GM21723 (cell line): Measurements from ENCODE around the gene HERC2.

Source experiments
- ATAC-seq: cut with Tn5 transposase; IDR thresholded peaks from one replicate; pipeline ENCODE4 v1.9.1; 2021; ENCODE audit warnings: mild to moderate bottlenecking, moderate library complexity; ENCODE audit not compliant: unreplicated experiment

The HERC2 gene

DNA sequence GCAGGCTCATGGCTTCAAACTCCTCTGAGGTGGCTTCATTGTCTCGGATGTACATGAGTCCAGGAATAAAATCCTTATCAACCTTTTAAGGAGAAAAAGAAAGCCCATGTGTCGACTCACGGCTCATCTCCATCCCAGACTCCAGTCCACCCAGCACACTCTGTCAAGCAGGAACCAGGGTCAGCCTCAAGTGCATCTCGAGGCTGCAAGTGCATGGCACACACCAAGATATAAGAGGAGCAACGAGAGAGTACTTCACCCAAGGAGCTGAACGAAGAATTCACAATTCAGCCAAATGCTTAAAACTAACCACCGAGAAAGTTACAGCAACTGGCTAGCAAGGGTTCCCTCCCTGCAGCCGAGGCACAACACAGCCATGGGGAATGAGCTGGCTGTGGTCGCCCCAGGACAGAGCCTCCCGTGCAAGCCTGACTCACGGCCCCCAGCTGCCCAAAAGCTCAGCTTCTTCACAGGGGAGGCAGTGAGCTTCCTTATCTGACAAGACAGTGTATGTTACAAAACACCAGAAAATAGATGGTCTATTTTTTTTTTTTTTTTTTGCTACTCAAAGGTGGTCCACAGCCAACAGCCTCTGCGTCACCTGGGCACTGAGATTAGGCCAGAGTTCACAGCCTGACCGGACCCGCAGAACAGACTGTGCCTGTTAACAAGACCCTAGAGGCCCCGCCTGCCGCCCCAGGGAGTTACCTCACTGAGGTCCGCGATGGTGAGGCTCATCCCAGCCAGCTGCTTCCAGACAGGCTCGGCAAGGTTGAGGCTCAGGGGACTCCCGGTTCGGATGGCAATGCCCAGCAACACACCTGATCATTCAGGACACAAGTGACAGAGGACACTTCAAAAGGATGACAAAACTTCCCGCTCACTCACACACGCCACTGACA is 207.0 kb downstream of the HERC2 start:
- ATAC-seq, result no peak

DNA sequence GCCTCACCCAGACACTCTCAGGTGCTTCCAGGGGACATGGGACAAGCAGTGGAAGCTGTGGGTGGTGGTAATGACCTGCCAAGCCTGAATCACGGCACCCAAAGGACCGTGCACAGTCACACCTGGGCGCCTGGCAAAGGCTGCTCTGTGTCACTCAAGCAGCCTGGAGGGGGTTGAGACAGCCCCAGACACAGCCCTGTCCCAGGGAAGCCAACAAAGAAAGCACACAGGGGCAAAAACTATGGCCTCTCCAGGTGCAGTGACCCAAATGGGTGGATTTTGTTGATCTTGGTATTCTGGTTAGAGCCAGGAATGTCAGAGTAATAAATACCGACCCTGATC is 207.9 kb downstream of the HERC2 start:
- no peak for ATAC-seq

DNA sequence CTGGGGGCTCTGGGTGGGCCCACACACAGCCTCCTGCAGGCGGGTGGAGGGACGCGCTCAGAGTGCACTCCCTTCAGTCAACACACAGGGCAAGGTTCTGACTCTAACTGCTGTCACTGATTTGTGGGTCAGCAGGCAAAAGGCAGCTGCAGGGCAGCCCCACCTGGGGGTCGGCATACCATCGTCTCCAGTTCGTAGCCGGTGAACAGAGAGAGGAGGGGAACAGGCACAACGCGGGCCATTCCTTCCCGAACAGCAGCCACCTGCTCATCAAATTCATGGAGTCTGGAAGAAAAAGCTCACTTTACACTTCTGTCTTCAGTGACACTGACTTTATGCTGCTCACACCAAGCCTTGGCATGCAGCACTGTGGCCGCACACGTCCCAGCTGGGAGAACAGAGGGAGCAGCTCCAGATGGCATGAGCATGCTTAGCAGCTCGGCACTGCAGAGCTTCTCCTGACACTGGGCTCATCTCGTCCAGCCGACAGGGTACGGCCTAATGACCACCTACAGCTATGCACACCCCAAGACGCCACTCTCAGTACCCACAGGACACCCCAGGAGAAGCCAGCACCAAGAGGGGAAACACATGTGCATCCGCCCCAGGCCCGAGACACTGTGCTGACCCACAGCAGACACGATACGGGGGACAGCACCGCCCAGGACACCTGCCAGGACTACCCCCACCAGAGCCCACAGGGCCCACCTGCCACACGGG is 208.4 kb downstream of the HERC2 start:
- no peak for ATAC-seq

DNA sequence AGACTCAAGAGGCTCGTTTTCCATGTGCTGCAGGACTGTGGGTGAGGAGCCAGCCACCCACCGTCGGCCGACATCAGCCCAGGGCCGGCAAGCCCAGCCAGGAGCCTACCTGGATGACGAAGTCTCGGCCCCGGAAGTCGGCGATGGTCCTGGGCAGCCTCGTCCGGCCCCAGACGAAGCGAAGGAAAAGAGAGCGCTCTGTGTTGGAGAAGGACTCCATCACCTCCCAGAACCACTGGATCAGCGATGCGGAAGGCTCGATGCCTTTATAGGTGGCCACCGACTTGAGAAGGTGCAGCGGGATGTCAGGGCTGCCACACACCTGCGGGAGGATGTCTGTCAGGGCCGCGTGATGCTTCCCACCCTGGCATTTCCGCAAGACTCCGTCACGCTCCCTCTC is 209.0 kb downstream of the HERC2 start:
- no peak for ATAC-seq

DNA sequence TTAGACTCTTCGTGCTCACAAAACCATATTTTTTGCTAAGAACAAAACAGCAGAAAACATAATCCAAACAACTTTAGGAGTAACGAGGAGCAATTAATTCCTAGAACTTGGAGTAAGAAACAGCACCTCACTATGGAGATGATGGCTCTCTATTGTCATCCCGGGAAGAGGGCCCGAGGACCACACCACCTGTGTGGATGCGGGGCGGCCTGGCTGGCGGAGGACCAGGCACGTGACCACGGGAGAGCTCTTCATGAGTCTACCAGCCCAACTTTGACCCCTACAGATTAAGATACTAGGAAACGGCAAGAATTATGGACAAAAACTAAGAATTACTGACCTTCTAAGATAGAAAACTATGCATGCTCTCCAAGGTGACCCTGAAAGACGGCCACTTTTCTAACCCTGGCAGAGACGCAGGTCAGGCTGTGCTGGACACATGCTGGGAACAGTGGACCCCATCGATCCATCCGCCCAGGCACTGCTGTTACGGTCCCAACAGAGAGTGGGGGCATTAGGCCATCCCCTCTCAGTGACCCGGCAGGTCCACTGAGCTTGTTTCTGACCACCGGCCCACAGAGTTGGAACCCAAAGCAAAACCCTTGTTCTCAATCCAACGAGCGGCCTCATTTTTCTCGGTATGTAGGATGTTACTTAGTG is 209.7 kb downstream of the HERC2 start:
- ATAC-seq, result no peak

DNA sequence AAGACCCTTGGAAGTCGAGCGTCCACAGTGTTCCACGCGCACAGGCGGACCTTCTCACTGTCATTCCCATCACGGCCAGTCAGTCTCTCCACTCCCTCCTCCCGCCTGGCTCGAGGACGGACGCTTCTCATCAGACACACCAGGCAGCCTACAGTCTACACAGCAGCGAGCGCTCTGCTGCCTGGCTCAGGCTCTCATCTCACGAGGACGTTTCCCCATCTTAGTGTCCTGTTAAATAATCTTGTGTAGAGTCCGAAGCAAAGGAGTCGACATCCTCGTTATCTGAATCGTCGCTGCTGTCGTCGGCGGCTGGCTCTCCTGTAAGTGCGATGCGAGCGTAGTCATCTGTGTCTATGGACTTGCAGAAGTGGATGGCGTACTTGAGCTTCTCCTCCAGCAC is 210.4 kb downstream of the HERC2 start:
- no peak for ATAC-seq

DNA sequence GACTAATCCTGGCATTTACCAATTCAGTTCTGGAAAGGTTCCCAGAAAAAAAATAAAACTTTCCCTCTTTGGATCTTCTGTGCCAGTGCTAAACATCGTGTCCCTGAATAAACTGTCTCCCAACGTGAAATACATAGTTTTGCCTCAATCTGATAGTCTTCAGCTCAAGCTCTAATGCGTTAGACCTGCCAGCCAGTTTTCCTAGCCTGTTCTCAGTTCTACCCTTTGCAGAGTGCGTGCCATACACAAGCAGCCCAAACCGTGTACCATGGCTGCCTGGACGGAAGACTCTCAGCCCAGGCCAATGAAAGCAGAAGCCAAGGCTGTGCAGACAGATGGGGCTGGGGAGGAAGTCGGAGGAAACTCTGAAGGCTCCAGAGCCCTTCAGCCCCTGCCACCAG is 211.5 kb downstream of the HERC2 start:
- ATAC-seq, result no peak

DNA sequence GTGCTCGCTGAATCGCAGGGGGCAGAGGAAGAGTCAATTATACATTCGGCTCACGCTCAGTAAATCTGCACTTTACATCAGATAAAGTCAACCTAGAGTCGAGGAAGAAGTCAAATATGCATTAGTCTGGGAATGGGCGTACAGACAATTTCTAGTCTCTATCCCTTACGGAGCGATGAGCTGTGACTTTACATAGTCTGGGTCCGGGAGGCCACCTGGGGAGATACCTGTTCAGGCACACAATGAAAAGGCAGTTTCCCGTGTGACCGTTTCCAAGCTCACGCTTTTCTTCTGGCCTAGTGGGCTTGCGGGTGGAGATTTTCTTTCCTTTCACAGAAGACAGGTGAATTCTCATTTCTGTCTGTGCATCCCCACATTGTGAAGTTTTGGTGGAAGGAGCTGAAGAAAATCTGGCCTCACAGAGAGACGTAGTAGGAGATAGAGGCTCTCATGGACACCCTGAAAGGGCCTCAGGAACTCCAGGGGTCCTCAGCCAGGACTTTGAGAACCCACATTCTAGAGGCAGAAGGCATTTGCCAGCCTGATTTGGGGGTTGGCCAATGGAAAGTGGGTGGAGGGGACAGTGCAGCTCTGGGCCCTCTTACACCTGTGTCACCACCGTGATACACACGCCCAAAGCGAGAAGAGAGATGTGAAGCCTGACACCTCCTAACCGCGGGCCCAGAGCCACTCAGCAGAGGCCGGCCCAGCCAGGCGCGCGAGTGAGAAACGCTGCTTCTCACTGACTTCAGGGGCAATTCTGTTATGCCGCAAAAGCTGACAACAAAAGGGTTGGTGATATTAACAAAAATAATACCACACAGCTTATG is 212.1 kb downstream of the HERC2 start:
- no peak for ATAC-seq

DNA sequence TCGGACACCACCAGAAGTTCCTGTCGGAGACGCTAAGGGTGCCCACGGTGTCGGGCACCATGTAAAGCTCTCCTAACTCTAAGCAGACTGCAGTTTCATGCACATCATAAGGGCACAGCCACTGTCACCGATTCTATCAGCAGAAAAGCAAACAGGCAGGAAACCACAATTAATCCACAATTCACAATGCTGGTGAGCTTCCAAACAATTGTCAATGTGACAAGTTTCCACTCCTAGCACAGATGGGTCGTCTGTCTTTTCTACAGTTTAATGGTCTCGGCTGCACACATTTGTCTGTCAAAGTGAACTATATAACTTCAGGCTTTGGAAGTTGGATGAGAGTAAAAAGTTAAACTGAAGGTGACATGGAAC is 214.1 kb downstream of the HERC2 start:
- ATAC-seq, result no peak

DNA sequence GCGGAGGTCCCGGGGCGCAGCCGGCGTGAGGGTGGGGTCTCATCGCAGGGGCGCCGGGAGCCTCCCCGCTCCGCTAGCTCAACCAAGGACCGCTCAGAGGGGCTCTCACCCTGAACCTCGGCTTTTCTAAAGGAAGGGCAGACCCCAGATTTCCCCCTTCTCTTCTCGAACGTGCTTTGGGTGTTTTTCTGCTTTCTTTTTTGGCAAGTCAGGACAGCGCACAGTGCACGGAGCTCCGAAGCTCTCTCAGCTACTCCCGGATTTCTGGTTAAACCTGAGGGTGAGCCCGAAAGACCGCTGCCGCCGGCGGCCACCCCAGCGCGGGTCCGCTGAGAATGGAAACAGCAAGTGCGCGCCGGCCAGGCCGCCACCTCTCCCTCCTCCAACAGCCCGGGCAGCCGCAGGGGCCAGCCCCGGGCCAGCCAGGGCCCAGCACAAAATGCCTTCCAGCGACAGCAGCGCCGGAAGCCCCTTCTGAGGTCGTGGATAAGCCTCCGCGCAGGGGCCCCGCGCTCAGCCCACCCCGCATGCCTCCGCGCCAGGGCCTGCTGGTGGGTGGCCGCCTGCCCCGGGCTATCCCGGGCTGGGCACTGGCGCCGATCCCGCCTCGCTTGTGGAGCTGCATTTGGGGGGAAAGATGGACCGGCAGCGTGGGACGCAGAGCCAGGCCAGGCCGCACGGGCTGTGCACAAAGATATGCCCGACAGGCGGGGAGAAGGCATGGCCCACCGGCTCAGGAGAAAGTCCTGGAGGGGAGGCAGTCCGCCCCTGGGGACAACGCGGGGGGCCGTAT is 214.7 kb downstream of the HERC2 start:
- ATAC-seq, result no peak

DNA sequence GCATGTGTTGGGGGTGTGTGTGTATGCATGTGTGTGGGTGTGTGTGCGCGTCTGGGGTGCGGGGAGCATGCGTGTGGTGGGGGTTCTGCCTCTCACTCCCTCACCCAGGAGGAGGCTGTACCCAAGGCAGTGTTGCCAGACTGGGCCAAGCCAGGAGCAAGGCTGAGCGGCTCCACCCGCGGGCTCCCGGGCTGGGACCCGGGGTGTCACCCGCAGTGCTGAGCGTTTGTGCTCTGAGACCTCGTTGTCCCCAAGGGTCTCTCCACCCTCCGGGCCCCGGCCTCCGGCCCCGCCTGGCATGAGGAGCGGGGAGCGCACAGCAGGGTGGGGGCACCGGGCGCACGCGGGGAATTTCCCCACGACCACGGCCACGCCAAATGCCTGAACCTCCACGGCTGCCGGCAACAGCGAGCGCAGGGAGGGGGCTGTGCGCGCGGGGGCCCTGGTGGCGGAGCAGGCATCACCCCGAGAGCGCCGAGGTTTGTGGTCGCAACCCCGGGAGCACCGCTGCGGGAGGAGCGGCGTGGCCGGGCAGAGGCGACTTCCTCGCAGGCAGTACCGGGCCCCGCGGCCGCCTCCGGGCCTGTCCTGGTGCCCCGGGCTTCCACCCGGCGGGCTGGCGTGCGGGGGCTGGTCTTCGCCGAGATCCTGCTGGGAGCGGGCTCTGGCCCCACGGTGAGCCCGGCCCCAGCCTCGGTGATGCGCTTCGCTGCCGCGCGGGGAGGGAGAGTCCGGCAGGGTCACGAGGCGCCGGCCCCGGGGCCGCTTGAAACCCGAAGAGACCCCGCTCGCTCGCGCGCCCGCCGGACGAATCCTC is 215.5 kb downstream of the HERC2 start:
- no peak for ATAC-seq

DNA sequence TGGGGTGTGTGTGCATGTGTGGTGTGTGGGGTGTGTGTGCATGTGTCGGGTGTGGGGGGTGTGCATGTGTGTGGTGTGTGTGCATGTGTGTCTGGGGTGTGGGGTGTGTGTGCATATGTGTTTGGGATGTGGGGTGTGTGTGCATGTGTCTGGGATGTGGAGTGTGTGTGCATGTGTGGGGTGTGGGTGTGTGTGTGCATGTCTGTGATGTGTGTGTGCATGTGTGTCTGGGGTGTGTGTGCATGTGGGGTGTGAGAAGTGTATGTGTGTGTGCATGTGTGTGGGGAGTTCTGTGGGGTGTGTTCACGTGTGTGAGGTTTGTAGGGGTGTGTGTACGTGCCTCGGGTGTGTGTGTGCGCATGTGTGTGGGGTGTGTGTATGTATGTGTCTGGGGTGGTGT is 216.2 kb downstream of the HERC2 start:
- no peak for ATAC-seq

DNA sequence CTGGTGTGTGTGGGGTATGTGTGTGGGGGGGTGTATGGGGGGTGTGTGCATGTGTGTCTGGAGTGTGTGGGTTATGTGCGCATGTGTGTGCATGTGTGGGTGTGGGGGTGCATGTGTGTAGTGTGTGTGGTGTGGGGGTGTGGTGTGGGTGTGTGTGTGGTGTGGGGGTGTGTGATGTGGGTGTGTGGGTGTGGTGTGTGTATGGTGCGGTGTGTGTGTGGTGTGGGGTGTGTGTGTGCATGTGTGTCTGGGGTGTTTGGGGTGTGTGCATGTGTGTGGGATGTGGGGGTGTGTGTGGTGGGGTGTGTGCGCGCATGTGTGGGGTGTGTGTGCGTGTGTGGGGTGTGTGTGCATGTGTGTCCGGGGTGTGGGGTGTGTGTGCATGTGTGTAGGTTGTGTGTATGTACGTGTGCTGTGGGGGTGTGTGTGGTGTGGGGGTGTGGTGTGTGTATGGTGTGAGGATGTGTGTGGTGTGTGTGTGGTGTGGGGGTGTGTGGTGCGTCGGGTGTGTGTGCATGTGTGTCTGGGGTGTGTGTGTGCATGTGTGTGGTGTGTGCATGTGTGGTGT is 216.7 kb downstream of the HERC2 start:
- no peak for ATAC-seq

DNA sequence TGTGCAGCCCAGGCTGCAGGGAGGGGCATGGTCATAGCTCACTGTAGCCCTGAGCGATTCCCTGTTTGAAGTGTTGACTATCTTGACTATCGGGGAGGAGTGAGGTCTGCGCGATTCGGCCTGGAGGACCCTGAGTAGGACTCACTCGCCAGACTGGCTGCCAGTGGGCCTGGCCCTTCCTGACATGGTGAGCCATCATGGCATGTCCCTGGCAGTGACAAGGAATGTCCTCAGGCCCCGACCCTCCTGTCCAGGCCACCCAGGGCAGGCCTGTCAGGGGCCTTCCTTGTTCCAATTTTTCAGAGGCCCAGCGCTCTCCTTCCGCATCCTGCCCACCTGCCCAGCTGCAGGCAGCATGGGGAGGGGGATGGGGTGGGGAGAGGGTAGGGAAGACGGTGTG is 217.7 kb downstream of the HERC2 start:
- no peak for ATAC-seq

DNA sequence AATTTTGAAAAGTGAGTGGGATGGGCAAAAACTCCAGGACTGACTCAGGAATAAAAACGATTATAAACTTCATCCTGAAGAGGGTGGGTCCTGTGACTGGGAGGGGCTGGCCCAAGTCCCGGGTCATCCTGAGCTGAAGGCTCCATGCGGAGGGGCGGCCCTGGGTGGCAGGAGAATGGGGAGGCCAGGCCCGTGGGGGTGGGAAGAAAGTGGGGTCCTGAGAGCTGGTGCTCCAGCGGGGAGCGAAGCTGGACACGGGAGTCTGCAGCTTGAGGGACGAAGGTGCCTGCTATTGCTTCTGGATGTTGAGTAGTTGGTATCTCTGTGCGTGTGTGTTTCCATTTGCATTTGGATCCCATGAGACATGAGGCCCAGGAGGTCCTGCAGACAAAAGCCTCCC is 218.1 kb downstream of the HERC2 start:
- no peak for ATAC-seq

DNA sequence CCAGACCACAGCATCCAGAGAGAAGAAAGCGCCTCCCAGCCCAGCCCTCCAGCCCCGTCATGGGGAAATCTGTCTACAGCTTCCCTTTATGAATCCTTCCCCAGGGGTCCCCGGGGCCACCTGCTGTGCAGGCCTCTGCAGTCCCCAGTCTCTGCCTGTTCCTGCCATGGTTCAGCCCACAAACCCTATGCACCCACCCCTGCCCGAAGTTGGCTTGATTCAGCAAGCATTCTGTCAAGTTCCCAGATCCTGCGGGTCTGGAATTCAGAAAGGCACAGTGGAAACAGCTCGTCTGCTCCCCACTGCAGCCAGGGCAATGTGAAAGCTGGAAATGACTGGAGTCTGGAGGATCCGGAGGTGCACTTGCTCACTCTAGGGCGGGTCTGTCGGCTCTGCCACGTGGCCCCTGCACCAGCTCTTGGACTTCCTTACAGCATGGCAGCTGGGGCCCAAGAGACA is 220.0 kb downstream of the HERC2 start:
- ATAC-seq, result no peak

DNA sequence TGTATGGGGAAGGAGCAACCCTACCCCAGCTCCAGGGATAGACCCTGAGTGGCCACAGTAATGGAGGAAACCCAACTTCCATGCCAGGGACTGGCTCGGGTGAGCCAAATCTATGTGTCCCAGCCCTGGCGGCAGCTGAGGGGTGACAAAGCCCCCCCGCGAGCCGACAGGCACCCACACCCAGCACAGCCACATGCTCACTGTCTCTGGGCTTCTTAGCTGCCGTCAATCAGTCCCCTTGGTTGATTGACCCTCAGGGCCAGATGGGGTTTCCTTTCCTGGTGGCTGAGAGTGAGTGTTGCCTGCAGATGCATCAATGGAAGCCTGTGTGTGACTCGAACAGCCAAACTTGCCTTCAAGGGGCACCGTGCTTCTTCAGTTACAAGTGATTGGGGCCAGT is 220.8 kb downstream of the HERC2 start:
- ATAC-seq, result no peak

DNA sequence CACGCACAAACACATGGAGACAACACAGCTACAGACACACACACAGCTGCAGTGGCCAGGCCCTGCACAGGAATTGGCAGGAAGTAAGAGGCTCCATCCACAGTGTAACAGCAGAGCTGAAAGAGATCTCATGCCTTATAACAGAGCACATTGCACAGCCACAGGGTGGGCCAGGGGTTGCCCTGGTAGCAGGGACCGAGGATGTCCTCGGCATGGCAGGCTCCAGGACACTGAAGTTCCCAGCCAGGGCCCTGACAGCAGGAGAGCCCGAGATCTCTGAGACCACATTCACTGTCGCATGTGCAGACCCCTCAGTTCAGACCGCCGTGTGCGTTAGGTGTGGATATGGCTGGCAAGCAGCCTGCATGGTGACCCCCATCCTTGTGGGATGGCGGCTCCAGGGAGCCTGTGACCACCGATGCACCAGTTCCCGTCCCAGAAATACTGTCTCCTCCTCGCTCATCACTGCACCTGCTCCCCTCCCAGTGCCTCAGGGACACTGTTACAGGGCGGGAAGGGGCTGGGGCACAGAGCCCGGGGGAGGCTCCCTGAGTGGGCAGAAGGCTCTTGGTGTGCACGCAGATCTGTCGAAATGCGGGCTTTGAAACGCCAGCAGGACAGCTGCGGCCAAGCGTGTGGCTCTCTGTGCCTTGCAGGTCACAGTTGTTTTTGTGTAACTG is 221.3 kb downstream of the HERC2 start:
- ATAC-seq, result no peak
